Measurements from ENCODE around the gene PKLR.
"Not testable (repeated sequence)": the region's sequence is repeated elsewhere in the genome, so short reads cannot be mapped to it uniquely, and the experiment has no call there.

PKLR gene

DNA sequence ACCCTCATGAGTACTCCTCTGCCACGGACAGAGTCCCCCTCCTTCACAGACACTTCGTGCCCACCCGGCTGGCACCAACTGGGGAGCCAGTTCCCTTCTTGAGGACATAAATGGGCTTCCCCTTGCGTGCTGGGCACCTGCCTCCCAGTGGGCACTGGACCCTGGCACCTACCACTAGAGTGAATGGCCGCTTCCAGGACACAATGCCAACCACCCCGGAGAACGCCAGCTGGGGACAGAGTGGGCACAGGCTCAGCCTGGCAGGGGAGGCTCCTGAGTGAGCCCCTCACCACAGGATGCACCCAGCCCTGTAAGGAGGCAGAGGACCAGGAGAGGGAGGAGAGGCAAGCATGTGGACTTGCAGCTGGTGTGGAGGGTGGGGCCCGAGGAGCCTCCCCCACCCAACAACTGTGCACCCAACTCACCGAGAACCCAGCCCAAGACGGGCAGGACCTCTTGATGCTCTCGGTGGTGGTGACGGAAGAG lies 47.0 kb downstream of the PKLR start:
- no peak for FAIRE-seq

DNA sequence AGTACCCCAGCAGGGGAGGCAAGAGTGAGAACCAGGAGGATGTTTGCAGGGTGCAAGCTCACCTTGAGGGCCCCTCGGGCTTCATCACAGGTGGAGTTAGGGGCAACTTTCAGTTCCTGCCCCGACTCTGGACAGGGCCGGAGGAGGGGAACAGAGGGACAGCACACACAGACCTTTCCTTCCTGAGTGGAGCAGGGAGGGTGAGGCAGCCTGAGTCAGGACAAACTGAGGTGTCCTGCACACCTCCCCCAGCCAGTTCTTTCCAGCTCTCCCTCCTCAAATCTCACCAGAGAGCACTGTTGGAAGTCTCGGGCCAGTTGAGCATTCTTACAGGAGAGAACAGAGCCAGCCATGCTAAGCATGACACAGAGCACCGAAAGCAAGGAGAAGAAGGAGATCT lies 47.4 kb downstream of the PKLR start:
- FAIRE-seq = no peak

DNA sequence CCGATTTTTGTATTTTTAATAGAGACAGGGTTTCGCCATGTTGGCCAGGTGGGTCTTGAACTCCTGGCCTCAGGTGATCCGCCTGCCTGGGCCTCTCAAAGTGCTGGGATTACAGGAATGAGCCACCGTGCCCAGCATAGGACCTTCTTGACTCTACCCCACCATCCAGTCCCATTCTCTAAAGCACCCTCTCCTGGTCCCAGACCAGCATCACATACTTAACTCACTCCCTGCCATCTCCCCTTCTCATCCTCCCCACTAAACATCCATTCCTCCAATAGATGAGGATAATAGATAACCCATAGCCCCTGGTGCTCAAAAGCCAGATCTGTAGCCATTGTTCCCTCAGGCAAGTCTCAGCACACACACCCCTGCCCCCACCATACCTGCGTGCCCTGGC lies 48.0 kb downstream of the PKLR start:
- FAIRE-seq = no peak

DNA sequence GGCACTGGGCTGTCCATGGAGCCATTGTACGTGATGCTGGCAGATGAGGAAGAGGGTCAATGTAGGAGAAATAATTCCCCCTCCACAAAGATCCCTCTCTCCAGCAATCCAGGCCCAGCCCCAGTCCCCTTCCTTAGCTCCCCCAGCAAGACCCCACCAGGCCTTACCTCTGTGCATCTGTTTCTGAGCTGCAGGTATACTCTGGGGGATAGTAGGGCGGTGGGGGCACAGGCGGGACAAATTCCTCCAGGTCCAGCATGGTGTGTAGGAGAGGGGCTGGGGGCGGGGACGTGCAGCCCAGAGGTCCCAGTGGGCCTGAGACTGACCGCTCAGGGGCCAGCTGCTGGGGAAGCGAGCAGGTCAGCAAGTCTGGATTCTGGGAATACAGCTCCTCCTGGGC lies 49.7 kb downstream of the PKLR start:
- no peak for FAIRE-seq

DNA sequence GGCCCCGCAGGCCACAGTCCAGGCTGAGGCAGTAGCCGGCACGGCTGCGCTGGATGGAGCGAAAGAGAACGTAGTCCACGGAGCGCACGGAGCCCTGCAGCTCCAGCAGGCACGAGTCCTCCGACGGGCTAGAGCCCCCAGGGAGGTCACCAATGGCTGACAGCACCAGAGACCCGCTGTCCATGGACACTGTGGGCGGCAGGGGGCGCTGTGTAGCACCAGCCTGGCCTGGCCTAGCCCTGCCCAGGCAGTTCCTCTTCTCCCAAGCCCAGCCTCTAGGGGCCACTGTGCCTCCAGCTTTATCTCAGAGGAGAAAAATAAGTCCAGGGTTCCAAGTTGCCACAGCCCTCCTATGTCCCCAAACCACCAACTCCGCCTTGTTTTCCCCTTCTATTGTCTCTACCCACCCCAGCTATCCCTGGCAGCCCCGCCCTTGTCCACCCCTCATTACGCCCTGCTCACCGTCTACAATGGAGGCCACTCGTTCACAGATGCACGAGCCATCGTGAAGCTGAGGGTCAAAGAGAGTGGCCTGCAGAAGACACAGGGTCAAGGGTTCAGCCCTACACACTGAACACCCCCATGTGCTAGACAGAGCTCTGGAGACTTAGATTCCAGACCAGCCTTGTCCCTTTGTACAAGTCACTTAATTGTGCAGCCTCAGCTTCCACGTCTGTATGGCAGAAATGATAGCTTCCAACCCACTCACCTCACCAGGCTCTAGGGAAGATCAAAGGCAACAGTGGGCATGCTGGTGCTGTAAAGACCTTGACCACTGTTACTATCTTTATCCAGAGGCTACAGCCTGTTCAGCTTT lies 50.4 kb downstream of the PKLR start:
- FAIRE-seq = no peak

DNA sequence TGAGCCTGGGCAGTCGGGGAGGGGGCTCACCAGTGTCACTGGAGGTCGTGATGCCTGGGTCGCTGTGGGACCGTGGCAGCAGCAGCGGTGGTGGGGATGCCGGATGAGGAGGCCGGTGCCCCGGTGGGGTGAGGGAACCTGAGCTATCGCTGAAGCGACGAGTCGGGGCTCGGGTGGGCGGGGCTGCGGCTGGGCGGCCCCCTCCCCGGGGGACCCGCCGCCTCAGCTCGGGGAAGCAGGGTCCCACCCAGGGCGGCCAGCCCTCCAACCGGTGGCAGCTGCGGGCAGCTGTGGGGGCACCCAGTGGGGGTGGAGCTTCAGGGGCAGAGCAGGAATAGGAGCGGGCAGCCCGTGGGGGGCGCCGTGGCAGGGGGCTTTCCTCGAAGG lies 51.0 kb downstream of the PKLR start:
- no peak for FAIRE-seq

DNA sequence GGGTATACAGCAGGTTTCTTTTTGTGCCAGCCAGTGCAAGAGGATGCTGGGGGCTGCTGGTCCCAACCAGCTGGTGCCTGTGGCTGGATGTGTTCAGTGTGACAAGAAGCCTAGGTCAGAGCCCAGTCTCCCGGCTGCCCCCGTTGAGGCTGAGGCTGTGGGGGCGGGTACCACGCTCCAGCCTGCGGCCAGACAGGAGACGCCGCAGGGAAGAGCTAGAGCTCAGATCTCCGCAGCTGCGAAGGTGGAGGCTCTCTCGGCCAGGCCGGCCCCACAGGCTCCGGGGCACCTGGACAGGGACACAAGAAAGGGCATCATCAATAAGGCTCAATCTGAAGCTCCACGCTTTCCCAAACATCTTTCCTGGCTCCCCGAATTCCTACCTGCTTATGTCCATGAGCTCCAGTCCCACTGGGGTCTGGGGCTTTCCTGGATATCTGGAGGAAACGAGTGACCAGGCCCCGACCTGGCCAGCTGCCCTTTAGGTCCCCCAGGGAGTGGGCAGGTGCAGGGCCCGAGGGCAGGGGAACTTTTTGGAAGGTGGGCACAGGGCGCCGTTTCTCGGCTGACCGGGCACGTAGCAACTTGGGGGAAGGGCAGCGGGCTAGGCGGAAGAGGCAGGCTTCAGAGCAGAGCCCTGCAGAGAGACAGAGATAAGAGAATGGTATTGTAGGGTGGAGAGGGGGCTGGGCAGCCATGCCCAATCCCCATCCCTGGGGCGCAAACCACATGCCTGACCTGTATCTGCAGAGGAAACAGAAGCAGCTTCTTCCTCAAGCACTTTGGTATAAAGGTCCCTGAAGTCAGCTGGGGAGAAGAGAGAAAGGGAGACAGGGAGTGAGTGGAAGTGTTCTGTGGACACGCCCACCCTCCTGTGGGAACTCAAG lies 53.3 kb downstream of the PKLR start:
- no peak for FAIRE-seq

DNA sequence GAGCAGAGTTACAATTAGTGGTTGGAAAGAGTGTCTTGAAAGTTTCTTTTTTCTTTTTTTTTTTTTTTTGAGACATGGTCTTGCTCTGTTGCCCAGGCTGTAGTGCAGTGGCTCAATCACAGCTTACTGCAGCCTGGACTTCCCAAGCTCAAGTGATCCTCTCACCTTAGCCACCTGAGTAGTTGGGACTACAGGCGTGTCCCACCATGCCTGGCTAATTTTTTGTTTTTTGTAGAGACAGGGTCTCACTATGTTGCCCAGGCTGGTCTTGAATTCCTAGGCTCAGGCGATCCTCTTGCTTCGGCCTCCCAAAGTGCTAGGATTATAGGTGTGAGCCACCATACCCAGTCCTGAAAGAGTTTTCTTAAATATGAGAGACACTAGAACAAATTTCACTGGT lies 54.4 kb downstream of the PKLR start:
- not testable (repeated sequence) for FAIRE-seq

DNA sequence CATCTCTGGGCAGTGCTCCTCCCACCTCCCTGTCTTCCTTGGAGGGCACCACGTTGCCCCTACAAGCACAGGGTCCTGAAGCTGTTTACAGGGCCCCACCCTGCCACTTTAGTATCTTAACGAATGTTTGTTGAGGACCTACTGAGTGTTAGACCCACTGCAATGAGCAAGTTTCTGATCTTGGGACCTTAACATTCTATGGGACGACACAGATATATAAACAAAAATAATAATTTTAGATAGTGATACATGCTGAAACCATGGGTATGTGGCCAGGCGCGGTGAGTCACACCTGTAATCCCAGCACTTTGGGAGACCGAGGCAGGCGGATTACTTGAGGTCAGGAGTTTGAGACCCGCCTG lies 56.1 kb downstream of the PKLR start:
- FAIRE-seq = no peak

DNA sequence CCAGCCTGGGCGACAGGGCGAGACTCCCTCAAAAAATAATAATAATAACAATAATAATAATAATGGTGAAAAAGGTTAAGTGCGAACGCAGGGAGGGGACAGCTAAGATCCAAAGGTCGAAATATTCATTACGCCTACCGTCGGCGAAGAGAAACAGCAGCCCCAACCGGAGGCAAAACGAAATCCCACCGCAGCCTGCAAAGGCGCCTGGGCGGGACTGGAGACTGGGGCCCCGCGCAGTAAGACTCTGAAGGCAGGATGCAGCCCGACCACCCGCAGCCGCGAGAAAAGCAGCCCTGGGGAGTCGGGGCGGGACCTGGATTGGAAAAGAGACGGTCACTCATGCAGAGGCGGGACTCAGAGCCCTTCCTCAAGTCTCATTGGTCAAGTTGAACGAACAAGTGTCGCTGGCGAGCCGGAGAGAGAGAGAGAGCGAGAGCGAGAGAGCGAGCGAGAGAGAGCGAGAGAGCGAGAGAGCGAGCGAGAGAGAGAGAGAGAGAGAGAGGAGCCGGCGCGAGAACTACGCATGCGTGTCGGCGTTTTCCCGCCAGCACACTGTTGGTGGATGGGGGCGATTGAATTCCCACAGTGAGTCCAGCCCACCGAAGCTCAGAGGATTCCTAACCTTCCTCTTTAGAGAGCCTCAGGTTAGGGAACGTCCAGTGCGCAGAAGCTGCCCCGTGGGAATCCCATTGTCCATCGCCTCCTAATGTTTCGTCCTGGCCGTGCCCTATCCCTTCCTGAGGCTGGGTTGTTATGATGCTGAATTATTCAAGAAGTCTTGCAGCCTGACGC lies 56.7 kb downstream of the PKLR start:
- FAIRE-seq = no peak

DNA sequence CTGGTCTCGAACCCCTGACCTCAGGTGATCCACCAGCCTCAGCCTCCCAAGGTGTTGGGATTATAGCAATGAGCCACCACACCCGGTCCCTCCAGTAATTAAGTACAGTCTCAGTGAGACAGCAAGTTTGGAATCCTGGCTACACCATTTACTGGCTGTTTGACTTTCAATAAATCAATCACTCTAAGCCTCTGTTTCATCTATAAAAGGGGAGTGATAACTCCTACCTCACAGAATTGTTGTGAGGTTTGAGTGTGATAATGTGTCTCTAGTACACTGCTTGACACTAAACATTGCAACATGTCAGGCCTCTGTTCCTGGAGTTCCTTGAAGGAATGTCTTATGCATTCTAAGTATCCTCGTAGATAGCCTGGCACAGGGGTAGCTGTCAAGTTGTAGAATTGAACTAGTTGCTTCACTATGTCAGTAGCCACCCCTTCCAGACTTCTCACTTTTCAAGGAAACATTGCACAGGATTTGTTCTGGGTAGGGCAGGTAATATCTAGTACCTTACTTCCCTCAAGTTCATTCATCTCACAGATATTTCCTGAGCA lies 58.4 kb downstream of the PKLR start:
- FAIRE-seq = no peak

DNA sequence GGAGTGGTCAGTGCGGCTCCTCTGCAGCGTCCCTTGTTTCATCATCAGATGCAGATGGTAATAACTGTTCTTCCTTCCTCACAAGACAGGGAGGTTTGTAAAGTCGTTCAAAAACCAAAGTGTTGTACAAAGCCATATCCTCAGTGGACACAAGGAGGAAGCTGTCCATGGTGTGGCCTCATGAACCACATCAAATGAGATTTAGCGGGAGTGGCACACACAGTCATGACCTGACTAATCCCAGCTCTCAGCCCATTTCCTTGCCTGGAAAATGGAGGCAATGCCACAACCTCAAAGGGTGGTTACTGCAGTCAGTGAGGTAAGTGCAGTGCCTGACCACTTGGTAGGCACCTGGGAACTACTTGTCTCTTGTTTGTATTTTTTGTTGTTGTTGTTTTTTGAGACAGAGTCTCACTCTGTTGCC lies 59.4 kb downstream of the PKLR start:
- FAIRE-seq = no peak

DNA sequence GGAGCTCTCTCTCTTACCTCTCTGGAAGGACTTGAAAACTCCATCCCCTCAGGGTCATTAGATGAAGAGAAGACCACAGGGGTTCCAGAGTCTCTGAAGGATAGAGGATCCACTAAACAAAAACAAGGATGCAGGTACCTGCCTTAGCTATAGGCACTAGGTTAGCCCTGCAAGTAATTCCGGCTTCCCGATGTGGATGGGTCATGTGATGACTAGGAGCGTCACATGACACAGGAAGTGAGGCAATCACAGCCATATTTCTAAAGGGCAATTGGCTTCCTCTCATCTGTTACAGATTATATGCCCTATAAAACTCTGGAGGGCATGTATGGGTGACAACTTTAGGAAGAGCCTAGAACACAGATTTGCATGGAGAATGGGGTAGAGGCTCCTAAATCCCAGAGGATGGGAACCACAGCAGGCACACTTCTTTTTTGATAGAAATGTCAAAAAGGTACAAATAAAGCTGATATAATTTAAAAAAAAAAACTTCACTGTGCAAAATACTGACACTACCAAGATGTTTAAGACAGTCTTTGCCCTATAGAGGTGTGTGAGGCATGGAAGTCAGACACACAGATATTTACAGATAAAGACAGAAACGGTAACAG lies 60.1 kb downstream of the PKLR start:
- FAIRE-seq = no peak
